ENCODE data around the gene SP2.

SP2 gene

DNA sequence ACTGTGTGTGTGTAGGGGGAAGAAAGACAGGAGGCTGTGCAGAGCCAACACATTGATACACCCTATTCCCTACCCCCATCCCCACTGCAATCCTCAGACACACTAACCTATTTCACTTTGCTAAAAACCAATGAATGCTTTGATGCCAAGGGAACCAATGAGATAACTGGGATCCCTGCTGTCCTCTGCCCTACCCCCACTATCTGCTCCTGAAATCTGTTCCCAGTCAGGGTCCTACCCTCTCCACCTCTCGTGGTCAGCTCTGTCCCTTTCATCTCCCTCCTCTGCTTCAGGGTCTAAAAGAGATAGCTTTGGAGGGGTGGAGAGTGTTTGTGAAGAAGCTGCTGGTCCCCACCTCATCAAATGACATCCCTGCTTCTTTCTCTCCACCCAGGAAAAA lies 26.0 kb upstream of the SP2 start:
- DNase-seq (ENCODE audit: low spot score): no peak

- no peak for DNase-seq (ENCODE audit: low spot score)
These were observed 25.0 kb upstream of the SP2 start for GRCh38 chr17:47871048-47871447.

GRCh38 chr17:47872019-47872650 lies 23.9 kb upstream of the SP2 start:
- DNase-seq (ENCODE audit: low spot score): no peak

- DNase-seq (ENCODE audit: low spot score): no peak
These were observed 23.3 kb upstream of the SP2 start for GRCh38 chr17:47872651-47873161.

GRCh38 chr17:47873200-47874090 lies 22.6 kb upstream of the SP2 start:
- no peak for DNase-seq (ENCODE audit: low spot score)

- no peak for DNase-seq (ENCODE audit: low spot score)
These were observed 20.7 kb upstream of the SP2 start for GRCh38 chr17:47875011-47875985.

- no peak for DNase-seq (ENCODE audit: low spot score)
These were observed 18.5 kb upstream of the SP2 start for GRCh38 chr17:47877368-47878034.

DNA sequence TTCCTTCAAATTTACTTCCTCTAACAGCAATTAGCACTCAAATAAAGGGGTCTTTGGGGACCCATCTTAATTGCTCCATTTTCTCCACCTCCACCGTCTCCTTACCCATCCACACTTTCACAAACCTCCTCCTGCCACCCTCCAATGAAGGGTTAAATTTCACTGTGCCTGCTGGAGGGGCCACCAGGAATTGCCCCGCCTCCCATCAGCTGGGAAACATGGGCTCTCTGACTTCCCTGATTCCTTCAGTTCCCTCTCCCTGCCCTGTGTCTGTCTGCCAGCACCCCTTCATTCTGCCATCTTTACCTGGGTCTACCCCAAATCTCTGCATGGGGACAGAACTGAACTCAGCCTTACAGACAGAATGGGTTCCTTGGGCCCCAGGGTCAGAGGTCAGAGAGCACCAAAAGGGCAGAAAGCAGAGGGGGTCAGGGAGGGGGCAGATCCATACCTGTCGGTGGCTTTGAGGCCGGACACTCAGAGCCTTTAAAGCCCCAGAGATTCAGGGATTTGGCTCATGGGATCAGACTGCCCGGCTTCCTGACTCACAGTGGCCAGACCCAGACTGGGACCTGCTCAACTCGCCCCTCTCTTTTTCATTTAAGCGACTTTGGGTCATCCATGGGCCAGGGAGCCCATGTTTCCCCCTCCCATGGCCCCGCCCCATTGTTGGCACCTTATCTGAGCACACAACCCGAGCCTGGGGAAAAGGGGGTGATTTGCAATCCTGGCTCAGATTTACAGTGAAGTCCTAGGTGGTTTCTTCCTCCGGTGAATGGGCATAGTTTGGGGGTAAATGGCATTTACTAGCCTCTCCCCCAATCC lies 17.6 kb upstream of the SP2 start:
- no peak for DNase-seq (ENCODE audit: low spot score)

DNA sequence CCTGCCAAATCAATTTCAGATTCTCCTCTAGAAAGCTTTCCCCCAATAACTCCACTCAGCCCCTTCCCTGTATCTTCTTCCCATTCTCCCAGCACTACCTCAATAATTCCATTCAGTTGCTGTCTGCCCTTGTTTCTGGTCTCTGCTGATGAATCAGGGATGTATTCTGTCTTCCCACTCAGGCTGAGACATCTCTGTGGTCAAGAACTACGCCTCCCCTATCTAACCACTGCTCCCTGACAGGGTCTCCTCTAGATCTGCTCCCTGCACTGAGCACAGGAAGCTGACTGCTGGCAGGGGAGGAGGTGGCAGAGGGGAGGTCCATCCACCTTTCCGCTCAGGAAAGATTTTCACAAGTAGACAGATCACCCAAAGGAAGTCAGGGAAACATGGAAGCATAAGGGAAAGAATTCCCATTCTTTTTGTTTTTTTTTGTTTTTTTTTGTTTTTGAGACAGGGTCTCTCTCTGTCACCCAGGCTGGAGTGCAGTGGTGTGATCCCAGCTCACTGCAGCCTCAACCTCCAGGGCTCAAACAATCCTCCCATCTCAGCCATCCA lies 16.9 kb upstream of the SP2 start:
- DNase-seq (ENCODE audit: low spot score): no peak

DNA sequence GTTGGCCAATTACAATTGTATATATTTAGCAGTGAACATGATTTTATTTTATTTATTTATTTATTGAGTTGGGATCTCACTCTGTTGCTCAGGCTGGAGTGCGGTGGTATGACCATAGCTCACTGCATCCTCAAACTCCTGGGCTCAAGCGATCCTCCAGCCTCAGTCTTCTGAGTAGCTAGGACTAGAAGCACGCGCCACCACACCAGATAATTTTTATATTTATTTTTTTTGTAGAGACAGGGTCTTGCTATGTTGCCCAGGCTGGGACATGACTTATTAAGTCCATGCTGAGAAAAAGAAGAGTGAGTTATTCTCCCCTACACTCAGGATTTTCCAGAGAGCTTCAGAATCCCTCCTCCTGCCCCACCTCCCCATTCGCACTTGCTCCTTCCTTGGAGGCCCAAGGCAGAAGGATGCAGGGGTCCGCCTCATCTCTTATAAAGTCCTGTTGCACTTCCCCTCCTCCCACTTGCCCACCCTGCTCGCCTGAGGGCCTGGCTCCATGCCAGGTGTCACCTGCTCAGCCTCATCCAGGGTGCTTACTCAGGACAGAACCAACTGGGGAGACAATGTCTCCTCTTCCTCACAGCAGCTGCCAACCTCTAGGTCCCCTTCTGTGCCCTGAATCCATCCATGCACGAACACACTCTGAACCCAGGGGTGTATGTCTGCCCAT lies 16.1 kb upstream of the SP2 start:
- DNase-seq (ENCODE audit: low spot score): no peak

DNA sequence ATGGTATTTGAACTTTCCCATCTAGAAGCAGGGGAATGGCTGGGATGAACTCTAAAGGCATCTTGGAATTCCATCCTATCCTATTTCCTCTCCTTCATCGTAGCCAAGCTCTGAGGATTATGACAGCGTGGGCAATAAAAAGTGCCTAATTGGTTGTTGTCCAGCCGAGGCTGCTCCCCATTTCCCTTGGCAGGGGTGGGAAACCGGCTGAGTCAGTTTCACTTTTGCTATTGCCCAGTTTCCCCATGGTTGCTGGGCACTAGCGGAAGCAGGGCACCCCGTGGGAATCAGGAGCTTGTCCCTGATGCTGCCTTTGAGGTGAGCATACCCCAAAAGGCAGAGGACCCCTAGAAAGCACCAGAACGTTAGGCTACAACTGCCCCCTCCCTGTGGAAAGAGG lies 13.8 kb upstream of the SP2 start:
- DNase-seq (ENCODE audit: low spot score): no peak

DNA sequence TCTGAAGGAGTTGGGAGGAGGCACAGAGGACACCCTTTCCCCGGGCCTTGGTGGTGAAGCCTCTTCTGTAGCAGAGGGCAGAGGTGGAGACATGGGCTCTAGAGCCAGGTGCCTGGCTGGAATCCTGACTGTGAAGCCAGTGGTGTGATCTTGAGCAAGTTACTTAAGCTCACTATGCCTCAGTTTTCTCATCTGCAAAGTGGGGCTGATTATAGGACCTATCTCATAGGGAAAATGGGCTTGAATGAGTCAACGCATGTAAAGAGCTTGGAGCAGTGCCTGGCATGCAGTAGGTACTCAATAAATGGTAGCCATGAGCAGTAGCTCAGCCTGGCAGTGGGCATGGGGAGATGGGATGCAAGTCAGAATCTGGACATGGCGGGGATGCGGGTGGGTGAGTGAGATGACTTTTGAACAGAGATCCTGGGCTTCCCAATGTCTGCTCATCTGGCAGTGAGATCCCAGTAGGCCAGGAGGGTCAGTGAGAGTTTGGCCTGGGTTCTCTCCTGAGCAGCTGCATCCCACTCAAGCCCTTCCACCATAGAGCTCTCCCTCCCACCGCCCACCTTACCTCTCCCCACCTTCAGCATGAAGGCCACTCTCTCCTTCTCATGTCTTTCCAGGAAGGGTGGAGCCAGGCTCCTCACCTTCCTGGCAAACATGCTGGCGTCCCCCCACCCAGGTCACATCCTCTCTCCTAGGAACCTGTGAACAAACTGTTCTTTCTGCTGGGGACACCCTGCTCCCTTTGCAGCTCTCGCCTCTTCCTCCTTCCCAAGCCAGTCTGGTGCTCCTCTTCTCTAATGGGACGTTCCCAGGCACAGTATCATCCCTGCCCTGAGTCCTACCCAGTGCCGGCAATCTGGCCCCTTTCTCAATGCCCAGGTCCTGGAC lies 13.1 kb upstream of the SP2 start:
- DNase-seq (ENCODE audit: low spot score): peak; percentile 26

DNA sequence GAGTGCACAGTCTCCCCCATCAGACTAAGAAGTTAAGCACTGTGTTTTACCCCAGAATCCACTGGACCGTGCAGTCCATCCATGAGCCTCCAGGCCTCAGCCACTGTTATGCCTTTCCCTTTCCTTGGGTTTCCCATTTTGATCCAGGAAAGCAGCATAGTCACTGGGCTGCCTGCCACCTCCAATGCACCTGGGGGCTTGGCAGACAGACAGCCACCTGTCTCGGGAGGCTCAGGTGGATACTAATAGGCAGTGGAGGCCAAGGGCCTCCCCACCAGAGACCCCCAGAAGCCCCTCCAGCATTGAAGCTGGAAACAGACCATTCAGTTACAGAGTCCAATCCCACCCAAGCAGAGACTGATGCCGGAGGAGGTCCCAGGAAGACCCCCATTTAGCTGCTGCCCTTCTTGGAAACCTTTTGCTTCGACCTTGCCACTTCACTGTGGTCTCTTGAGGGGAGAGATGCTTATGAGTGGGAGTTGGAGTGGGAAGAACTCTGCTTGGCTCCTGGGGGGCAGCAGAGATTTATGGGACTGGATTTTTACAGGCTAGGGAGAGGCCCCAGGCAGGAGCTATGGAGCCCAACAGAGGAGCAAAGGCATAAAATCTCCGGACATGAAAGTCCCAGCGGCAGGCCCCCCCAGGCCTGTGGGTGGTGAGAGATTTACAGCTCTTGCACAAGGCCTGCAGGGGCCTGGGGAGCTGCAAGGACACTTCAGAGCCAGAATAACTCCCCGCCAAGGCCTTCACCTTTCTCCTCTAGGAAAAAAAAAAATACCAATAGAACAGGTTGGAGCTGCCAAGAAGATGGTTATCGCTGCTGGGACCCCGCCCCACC lies 12.2 kb upstream of the SP2 start:
- DNase-seq (ENCODE audit: low spot score): peak; percentile 22

DNA sequence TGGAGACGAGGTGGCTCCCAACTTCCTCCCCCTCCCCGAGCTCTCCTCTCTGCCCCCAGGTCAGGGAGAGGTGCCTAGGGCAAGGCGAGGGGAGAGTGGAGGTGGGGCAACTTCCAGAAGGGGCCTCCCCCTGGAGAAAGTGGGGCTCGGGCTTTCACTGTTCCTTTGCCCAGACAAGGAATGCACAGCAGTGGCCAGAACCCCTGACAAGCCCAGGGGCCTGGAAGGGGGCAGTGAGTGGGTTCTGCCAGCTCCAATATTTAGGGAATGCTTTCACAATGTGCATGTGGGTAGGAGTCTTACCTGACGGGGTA lies 11.7 kb upstream of the SP2 start:
- peak; percentile 34 for DNase-seq (ENCODE audit: low spot score)

DNA sequence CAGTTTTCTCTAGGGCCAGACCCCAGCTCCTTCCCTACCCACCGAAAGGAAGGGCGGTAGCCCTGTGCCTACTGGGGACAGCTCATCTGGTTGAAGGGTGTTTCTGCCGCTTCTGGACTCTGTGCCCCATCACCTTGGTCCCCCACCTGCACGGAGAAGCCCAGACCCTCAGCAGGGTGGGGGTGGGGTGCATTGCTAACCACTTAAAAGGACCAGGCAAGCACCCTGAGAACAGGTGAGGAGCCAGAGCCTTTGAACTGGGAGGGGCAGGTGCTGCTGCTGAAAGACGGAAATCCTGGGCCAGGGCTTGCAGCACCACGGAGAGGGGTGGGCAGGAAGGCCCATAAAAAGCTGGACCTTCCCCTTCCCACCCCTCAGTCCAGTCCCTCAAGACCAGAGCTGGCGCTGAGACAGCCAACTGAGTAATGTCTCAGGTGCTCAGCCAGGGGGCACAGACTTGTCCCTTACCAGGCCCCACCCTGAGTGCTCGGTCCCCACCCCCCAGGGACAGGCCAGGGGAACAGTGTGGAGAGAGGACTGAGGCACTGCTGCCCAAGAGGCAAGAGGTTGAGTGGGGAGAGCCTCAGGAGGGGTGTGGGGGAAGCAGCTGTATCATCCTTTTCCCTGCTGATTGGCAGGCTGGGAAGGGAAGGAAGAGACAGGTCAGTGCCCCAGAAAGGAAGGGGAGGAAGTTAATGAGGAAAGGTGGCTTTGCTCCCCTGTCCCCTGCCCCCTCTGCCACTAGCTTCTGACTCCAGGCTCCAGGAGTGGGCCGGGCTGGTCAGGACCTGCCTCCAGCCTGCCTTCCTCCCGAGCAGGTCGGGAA lies 10.9 kb upstream of the SP2 start:
- peak; percentile 41 for DNase-seq (ENCODE audit: low spot score)

- DNase-seq (ENCODE audit: low spot score): no peak
These were observed 7.7 kb upstream of the SP2 start for GRCh38 chr17:47888293-47888692.
